Astrocyte (in vitro differentiated cells and primary cell): ENCODE results near the gene MCRS1. TPM values are rescaled to one million over a fixed set of nuclear protein-coding genes. Genes with fewer than 3 reads are reported as not detected.

Experiments
- DNase-seq: peaks from one replicate; pipeline ENCODE4 v3.0.0-alpha.2; 2010; ENCODE audit warnings: low read depth
- FAIRE-seq: peaks from 2 replicates; lab custom pipeline; 2011; peaks lifted over from hg19 to GRCh38; lab: Jason Lieb, UNC
- H2AFZ ChIP-seq: 2 replicates; pipeline ENCODE4 v1.6.0; 2012; ENCODE audit warnings: low read depth, low read length, inconsistent platforms
- H3K27ac ChIP-seq: 2 replicates; pipeline ENCODE4 v1.5.1; 2011; ENCODE audit warnings: low read depth, low read length, inconsistent platforms
- H3K27me3 ChIP-seq: 2 replicates; pipeline ENCODE4 v1.6.0; 2011; ENCODE audit warnings: low read length, inconsistent platforms; ENCODE audit not compliant: insufficient read depth
- H3K36me3 ChIP-seq: 2 replicates; pipeline ENCODE4 v1.5.1; 2011; ENCODE audit warnings: low read length, inconsistent platforms; ENCODE audit not compliant: insufficient read depth
- H3K4me1 ChIP-seq: 2 replicates; pipeline ENCODE4 v1.5.1; 2011; ENCODE audit warnings: low read length, inconsistent platforms; ENCODE audit not compliant: insufficient read depth
- H3K4me2 ChIP-seq: 2 replicates; pipeline ENCODE4 v1.6.0; 2012; ENCODE audit warnings: low read length, inconsistent platforms
- H3K4me3 ChIP-seq: 2 replicates; pipeline ENCODE4 v1.5.1; 2011; ENCODE audit warnings: low read depth, mild to moderate bottlenecking, low read length, inconsistent platforms; ENCODE audit not compliant: insufficient read depth
- H3K79me2 ChIP-seq: 2 replicates; pipeline ENCODE4 v1.6.0; 2012; ENCODE audit warnings: mild to moderate bottlenecking, low read length, inconsistent platforms; ENCODE audit not compliant: insufficient read depth
- H3K9ac ChIP-seq: 2 replicates; pipeline ENCODE4 v1.6.0; 2012; ENCODE audit warnings: mild to moderate bottlenecking, low read length, inconsistent platforms
- H3K9me3 ChIP-seq: 2 replicates; pipeline ENCODE4 v1.5.1; 2012; ENCODE audit warnings: low read depth, mild to moderate bottlenecking, low read length, inconsistent platforms; ENCODE audit not compliant: insufficient read depth
- H4K20me1 ChIP-seq: 2 replicates; pipeline ENCODE4 v1.6.0; 2012; ENCODE audit warnings: low read length, inconsistent platforms; ENCODE audit not compliant: insufficient read depth
- H3K27ac Mint-ChIP-seq: one replicate; pipeline ENCODE4 v1.8.0; 2021; ENCODE audit warnings: mild to moderate bottlenecking, mixed read lengths; ENCODE audit not compliant: unreplicated experiment
- H3K27me3 Mint-ChIP-seq: one replicate; pipeline ENCODE4 v1.8.0; 2021; ENCODE audit warnings: low read depth, mixed read lengths; ENCODE audit not compliant: unreplicated experiment
- H3K36me3 Mint-ChIP-seq: one replicate; pipeline ENCODE4 v1.8.0; 2021; ENCODE audit warnings: low read depth, mixed read lengths; ENCODE audit not compliant: unreplicated experiment
- H3K4me1 Mint-ChIP-seq: one replicate; pipeline ENCODE4 v1.8.0; 2021; ENCODE audit warnings: low read depth, mixed read lengths; ENCODE audit not compliant: unreplicated experiment
- H3K4me3 Mint-ChIP-seq: one replicate; pipeline ENCODE4 v1.8.0; 2021; ENCODE audit warnings: mild to moderate bottlenecking, moderate library complexity, mixed read lengths; ENCODE audit not compliant: unreplicated experiment
- H3K9me3 Mint-ChIP-seq: one replicate; pipeline ENCODE4 v1.8.0; 2021; ENCODE audit warnings: mild to moderate bottlenecking, mixed read lengths; ENCODE audit not compliant: unreplicated experiment
- CTCF ChIP-seq: IDR thresholded peaks from 2 replicates; pipeline ENCODE4 v1.5.1; 2011; ENCODE audit warnings: low read depth, mild to moderate bottlenecking, inconsistent platforms, low read length, moderate library complexity; ENCODE audit not compliant: insufficient read depth
- EZH2 ChIP-seq: IDR thresholded peaks from 2 replicates; pipeline ENCODE4 v1.6.1; 2012; ENCODE audit warnings: mild to moderate bottlenecking, low read length, inconsistent platforms; ENCODE audit not compliant: insufficient read depth
- total RNA-seq: library from RNA; stranded (reverse); gene quantifications from 2 replicates; pipeline ENCODE4 v1.2.1, GENCODE V29; 2021

Gene MCRS1
- total RNA-seq, 1 donor from 2014 or later: 45.2 TPM

GRCh38 chr12:49556391-49557186 is 11.4 kb downstream of the MCRS1 start:
- FAIRE-seq (no peak), DNase-seq (no peak)
- Histone ChIP-seq H3K9me3 (no peaks in the 10 kb centered on the region), H4K20me1 (no peaks in the 10 kb centered on the region), H3K9ac (no peak overlapping the region), H3K4me3 (no peak overlapping the region), H3K27me3 (peaks cover 10% of the 10 kb centered on the region), H3K4me2 (no peak overlapping the region), H3K27ac (no peak overlapping the region), H3K4me1 (no peaks in the 10 kb centered on the region), H2AFZ (no peak overlapping the region), H3K36me3 (peaks cover 13% of the 10 kb centered on the region), H3K79me2 (no peaks in the 10 kb centered on the region)
- H3K9me3 Mint-ChIP-seq: no peaks in the 10 kb centered on the region
- peaks cover 8% of the 10 kb centered on the region for H3K36me3 Mint-ChIP-seq
- H3K27ac Mint-ChIP-seq: no peak overlapping the region
- TF ChIP-seq EZH2 (no peak), CTCF (no peak)
- H3K4me3 Mint-ChIP-seq: peak overlapping the region; percentile 14
- peaks cover 18% of the 10 kb centered on the region for H3K27me3 Mint-ChIP-seq
- no peaks in the 10 kb centered on the region for H3K4me1 Mint-ChIP-seq

DNA sequence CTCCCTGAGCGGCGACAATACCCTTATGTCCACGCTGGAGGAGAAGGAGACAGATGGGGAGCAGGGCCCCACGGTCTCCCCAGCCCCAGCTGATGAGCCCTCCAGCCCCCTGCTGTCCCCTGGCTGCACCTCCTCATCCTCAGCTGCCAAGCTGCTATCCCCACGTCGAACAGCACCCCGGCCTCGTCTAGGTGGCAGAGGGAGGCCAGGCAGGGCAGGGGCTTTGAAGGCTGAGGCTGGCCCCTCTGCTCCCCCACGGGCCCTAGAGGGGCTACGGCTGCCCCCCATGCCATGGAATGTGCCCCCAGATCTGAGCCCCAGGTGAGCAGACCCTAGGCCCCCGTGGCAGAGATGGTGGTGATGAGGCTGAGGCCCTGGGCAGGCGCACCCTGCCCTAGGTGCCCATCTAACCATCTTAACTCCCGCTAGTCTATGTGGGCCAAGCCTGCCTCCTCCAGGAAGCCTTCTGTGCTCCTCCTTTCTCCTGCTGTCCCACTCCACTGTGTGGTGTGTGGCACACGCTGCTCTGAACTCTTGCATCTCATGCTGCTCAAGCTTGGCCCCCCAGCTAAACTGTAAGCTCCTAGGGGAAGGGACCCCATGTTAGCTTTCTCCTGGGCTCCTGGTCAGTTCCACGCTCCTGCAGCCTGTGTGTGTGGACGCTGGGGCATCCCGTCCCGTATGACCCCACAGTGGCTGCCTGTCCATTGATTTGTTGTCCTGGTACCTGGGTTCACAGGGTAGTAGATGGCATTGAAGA is 12.1 kb downstream of the MCRS1 start:
- Mint-ChIP-seq H3K36me3 (peaks cover 8% of the 10 kb centered on the region), H3K9me3 (no peaks in the 10 kb centered on the region), H3K27me3 (peaks cover 23% of the 10 kb centered on the region), H3K4me1 (no peaks in the 10 kb centered on the region), H3K27ac (no peak overlapping the region), H3K4me3 (no peak overlapping the region)
- Histone ChIP-seq H3K4me1 (no peaks in the 10 kb centered on the region), H4K20me1 (no peaks in the 10 kb centered on the region), H2AFZ (no peak overlapping the region), H3K36me3 (peaks cover 9% of the 10 kb centered on the region), H3K4me3 (no peak overlapping the region), H3K27me3 (peaks cover 10% of the 10 kb centered on the region), H3K79me2 (no peaks in the 10 kb centered on the region), H3K4me2 (no peak overlapping the region), H3K27ac (no peak overlapping the region), H3K9ac (no peak overlapping the region), H3K9me3 (no peaks in the 10 kb centered on the region)
- no peak for TF ChIP-seq CTCF
- TF ChIP-seq EZH2: no peak
- FAIRE-seq: no peak
- no peak for DNase-seq
